ENCODE results near the gene DRD4.
"Not testable (repeated sequence)": the region's sequence is repeated elsewhere in the genome, so short reads cannot be mapped to it uniquely, and the experiment has no call there.

Gene DRD4

DNA sequence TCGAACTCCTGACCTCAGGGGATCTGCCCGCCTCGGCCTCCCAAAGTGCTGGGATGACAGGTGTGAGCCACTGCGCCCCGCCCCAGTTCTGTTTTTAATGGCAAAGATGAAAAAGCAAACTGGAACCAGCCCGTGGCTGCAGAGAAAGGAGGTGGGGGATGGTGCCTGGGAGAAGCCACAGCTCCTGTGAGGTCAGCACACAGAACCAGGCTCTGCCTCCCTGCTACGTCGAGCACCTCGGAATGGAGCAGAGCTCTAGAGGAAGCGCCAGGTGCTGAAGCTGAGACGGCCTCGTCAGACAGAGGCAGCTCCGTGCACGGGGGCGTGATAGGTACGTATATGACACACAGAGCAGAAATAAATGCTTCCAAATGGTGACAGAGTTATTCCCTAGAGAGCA is 8.5 kb downstream of the DRD4 start:
- no peak for DNase-seq

DNA sequence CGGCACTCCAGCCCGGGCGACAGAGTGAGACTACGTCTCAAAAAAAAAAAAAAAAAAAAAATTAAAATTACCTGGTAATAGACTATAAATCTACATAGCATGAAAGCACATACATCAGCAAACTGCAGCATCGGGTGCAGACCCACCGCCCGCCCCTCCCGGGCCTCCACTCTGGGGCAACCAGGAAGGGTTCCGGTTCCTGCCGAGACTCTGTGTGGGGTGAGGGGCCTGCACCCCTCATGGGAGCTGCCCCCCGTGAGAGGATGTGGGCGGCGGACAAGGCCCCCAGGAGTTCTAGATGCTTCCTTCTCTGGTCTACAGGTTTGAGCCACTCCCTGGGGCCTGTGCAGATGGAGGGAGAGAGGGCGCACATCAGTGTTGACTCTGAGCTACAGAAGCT is 9.1 kb downstream of the DRD4 start:
- no peak for DNase-seq

DNA sequence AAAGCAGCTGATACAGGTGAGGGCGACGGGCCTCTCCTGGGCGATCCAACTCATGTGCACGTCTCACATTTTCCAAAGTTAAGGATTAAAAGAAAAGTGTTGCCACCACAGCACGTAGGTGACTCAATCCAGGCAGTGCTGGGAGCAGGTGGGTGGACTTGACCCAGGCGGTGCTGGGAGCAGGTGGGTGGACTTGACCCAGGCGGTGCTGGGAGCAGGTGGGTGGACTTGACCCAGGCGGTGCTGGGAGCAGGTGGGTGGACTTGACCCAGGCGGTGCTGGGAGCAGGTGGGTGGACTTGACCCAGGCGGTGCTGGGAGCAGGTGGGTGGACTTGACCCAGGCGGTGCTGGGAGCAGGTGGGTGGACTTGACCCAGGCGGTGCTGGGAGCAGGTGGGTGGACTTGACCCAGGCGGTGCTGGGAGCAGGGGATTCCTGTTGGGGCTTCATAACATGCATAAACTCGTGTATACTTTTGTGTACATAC is 10.6 kb downstream of the DRD4 start:
- DNase-seq = not testable (repeated sequence)

DNA sequence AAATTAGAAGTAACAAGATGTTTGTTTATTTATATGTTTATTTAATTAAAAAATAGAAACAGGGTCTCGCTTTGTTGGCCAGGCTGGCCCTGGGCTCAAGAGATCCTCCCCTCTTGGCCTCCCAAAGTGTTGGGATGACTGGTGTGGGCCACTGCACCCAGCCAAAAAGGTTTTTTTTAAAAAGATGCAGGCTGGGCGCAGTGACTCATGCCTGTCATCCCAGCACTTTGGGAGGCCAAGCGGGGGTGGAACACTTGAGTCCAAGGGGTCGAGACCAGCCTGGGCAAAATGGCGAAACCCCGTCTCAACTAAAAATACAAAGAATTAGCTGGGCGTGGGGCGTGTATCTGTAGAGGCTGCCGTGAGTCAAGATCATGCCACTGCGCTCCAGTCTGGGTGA is 13.4 kb downstream of the DRD4 start:
- no peak for DNase-seq

DNA sequence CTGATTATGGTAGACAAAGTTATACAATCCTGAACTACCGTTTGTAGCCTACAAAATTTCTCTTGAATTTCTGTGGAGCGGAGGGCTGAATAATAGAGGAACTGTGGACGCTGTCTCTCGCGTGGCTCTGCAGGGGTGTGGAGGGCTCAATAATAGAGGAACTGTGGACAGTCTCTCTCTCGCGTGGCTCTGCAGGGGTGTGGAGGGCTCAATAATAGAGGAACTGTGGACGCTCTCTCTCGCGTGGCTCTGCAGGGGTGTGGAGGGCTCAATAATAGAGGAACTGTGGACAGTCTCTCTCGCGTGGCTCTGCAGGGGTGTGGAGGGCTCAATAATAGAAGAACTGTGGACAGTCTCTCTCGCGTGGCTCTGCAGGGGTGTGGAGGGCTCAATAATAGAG is 16.1 kb downstream of the DRD4 start:
- DNase-seq = not testable (repeated sequence)

DNA sequence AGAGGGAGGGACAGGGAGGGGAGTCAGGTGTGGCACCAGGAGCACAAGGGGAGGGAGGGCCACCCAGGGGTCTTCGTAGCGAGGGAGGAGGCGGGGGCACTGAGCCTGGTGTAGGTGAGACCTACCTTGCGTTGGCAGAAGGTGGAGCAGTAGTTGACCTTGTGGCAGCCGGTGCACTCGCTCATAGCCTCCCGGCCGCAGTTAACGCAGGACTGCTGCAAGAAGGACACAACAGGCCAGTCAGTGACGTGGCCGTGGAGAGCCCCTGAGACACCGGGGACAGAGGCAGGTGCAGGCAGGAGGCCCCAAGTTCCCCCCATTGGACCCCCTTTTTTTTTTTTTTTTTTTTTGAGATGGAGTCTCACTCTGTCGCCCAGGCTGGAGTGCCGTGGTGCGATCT is 16.8 kb downstream of the DRD4 start:
- no peak for DNase-seq

DNA sequence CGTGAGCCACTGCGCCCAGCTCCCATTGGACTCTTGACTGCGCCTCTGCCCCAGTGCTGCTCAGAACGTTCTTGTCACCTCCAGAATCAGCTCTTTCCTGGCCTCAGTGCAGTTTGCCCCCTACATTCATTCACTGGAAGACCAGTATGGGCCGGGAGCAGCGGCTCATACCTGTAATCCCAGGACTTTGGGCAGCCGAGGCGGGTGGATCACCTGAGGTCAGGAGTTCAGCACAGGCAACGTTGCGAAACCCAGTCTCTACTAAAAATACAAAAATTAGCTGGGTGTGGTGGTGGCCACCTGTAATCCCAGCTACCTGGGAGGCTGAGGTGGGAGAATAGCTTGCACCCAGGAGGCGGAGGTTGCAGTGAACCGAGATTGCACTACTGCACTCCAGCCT is 17.4 kb downstream of the DRD4 start:
- DNase-seq = not testable (repeated sequence)

DNA sequence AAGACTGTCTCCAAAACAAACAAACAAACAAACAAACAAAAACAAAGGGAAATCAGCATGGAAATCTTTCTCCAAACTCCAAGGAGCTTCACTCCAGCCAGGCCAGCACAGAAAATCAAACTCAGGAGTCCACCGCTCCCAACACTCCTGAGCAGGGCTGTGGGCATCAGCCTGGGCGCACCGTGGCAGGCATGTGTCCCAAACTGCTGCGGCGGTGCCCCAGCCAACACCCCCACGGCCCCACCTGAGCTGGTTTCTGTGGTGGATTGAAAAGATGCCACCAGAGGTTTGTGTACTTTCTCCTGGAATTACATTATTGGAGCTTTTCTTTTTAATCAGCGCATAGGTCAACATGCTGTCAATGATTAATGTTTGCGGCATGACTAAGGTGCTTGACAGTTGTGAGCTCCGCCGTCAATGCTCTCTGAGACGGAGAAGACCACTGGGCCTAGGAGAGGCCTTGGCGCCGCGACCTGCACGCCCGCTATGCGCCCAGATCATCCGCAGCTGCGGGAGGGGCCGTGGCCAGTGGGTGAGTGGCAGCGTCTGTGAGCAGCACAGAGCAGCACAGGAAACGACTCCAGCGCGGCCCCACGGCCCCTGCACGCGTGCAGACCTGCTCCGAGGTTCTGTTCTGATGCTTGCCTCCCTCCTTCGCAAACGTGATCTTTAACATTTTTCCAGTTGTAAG is 18.1 kb downstream of the DRD4 start:
- no peak for DNase-seq

DNA sequence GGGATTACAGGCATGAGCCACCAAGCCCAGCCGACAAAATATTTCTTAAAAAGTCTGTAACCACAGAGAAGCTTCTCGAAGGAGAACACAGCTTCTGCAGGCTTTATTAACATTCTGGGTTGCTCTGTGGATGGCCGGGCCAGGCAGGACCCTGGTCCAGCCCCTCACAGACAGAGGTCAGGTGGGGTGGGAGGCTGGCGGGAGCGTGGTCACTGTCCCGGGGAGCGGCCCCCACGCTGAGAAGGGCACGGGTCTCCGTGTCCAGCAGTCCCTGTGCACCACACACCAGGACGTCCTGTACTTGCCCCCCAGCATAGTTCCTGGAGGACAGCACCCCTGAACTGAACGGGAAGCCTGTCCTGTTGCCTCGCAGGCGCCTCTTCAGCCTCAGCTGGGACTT is 19.4 kb downstream of the DRD4 start:
- no peak for DNase-seq

DNA sequence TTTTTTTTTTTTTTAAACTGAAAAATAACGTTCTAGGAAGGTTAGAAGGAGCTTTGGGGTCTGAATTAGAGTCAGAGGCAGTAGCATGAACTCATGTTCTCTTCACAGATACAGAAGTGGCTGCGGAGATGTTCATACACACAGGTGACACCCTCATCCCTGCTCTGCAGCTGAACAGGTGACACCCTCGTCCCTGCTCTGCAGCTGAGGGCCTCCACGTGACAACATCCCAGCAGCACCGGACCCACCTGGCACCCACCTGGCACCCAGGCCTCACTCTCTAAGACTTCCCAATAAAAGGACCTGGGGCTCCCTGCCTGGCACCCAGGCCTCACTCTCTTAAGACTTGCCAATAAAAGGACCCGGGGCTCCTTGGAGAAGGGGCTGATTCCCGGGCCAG is 19.8 kb downstream of the DRD4 start:
- no peak for DNase-seq

DNA sequence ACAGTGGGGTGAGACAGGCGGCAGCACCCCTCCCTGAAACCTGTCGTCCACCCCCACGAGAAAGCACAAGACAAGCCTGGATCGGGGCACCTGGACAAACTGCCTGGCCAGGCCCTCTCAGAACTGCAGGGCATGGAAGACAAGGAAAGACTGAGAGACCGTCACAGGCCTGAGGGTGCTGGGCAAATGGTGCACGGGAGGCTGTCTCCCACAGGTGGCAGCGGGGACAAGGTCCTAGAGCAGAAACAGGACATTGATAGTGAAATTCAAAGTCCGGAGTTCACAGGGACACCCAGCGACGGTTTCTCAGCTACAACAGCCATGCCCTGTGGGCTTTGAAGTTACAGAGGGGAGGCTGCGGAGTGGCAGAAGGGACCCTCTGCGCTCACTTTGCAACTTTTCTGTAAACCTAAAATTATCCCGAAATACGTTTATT is 20.6 kb downstream of the DRD4 start:
- DNase-seq = no peak

DNA sequence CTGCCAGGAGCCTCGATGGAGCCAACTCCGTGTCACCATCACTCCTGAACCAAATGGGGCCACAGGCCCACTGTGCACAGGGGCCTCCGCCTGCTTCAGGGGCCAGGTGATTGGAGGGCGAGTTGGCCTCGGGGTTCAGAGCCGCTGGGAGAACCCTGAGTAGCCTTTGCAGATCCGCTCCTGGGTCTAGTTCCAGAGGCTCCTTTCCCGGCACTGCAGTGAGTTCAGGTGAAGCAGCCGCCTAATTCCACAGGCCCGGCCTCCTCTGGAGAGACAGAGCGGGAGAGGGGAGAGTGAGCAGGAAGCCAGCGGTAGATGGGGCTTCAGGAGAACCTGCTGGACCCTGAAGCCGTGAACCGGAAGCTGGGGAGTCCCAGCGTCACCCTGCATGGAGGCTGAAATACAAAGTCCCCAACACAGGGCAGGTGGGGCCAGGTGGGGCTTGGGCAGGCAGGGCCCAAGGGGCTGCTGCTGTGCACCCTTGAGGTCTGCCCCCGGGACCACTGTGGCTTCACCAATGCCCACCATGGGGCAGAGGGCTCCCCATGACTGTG is 22.5 kb downstream of the DRD4 start:
- DNase-seq = no peak

DNA sequence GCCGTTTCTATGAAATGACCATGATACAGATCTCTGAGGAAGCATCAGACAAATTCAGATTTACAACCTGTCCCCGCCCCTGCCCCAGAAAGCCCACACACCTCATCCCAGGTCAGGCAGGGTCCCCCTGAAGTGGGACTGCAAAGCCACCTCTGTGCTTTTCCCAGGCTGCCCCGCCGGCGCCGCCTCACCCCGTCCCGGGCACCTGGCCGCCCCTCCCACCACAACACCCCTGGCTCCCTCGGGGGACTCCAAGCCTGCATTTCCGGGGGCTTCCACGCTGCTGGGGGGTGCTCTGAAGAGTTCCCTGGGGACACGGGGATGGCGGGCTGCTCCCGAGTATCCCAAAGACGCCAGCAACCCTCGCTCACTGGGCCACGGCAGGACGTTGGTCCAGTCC is 23.2 kb downstream of the DRD4 start:
- no peak for DNase-seq

DNA sequence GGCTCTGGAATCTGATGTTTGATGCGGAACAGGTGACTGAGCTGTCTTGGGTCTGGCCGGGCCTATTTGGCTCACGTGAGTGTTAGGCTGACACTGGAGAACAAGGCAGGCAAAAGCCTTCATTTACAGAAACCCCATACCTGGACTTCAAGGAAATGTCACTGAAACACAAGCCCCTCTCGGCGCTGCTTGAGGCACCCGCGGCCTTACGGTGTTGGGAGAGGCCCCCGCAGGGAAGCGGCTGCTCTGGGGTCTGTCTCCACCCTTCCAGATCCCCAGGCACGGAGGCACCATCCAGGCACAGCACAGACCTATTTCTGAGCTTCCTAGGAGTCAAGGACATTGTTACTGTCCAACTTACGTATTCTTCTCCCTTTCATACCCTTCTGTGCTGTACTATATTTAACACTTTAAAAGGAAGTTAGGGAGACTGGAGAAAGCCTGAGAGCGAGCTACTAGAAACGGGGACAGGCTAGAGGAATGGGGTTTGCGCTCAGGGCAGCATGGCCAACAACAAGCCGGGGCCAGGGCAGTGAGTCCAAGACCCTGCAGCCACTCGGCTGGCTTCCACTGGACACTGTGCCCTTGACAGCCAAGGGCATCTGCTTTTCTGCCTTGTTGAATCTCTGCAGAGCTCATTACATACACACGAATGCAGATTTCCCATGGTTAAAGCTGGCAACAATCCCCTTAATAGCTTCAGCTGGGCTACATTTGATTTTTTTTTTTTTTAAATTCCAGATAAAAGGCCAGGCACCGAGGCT is 23.8 kb downstream of the DRD4 start:
- no peak for DNase-seq

DNA sequence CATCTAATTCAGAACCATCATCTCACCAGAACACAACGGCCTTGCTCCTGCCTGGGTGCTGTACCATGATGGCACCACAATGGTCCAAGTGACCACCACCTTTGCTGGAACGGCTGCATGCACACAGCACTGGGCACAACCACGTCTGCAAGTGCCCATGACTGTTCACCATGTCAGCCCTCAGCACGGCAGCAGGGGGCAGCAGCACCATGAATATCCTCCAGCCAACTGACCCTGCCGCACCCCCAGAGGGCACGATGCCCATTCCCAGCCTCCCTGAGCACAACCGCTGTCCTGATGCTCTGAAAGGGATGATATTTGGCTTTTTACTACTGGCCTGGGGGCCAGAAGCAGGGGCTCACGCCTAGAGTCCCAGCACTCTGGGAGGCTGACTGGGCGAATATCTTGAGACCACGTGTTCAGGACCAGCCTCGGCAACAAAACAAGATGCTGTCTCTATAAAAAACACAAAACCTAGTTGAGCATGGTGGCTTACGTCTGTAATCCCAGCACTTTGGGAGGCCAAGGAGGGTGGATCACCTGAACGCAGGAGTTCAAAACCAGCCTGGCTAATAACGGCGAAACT is 25.7 kb downstream of the DRD4 start:
- peak; percentile 18 for DNase-seq

DNA sequence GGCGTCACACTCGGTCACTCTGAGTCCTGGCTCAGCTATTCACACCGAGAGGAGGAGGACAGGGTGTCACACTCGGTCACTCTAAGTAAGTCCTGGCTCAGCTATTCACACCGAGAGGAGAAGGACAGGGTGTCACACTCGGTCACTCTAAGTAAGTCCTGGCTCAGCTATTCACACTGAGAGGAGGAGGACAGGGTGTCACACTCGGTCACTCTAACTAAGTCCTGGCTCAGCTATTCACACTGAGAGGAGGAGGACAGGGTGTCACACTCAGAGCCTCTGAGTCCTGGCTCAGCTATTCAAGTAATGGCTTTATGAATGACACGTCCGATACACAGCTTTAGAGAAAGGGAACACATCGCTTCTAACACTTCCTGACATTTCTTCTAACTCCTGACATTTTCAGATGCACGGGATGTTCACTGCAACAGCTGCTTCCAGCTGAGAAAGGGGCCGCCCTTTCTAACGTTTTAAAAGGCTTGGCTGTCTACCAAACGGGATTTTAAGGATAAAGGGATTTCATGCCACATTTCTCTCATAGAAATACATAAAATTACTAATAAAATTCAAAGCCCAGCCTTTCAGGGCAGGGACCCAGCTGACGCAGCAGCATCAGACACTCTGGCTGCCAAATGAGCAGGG is 28.1 kb downstream of the DRD4 start:
- DNase-seq = no peak

DNA sequence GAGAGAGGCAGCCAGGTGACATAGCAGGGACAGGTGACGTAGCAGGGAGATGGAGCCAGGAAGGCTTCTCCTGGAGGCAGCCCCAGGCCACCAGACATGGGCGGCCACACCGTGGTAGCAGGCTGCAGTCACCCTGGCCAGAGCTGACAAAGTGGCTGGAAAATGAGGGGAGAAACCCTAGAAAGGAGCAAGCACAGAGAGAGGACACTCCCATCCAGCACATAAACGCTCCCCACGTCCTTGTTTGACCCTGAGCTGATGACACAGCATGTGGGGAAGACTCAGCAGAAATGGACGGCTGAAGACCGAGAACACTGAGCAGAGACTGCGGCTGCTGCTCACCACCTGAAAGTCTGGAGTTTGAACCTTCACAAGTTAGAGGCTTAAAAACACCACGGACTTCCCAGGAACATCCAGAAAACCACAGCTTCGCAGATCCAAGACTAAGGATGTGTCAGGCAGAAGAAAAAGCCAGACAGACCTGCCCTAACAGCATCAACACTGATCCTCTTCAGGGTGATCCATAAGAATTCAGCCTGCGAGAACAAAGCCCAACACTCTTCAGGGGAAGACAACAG is 28.7 kb downstream of the DRD4 start:
- no peak for DNase-seq

DNA sequence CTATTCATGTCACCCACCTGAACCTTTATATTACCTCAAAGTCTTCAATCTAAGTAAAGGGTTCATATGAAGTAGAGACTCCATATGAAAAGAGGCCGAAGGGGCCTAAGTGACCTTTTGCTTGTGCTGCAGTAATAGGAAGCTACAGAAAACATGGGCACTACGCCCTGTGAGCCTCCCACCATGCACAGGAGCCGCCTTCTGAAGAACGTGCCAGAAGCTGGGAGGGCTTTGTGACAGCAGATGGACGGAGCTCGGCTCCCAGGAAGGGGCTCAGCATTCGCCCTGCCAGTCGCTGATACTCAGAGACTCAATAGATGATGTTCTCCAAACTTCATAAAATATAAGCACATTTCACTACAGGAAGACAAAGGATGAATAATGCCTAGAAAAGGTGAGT is 36.8 kb downstream of the DRD4 start:
- no peak for DNase-seq

DNA sequence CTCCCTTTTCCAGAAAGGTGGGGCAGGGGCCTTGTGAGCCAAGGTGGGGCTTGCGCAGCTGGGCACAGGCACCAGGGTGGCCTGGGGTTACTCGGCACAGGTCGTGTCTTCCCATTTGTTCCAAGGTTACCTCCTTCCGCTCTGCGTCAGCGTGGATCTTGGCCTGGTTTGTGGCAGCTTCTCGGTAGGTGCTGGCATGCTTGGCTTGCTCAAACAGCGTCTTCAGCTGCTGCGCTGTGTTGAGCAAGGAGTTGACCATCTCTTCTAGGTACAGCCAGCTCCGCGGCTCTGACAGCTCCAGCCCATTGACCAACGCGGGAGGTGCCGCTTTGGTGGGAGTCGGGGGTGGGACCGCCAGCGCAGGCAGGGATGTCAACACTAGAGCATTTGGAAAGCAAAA is 37.3 kb downstream of the DRD4 start:
- no peak for DNase-seq

DNA sequence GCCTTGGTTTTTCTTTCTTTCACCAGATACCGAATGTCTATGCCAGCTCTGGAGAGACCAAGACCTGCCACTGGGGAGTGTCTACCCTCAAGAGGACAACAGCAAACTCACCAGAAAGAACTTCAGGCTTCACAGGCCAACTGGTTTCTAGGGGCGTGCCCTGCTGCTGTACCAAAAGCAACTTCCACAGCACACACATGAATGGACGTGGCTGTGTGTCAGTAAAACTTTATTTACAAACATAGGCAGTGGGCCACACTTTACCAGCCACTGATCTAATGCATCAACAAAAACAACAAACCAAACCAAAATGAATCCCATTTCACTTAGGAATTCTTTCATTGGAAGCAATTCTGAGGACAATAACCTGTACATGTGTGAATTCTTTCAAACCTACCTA is 41.2 kb downstream of the DRD4 start:
- DNase-seq = no peak

DNA sequence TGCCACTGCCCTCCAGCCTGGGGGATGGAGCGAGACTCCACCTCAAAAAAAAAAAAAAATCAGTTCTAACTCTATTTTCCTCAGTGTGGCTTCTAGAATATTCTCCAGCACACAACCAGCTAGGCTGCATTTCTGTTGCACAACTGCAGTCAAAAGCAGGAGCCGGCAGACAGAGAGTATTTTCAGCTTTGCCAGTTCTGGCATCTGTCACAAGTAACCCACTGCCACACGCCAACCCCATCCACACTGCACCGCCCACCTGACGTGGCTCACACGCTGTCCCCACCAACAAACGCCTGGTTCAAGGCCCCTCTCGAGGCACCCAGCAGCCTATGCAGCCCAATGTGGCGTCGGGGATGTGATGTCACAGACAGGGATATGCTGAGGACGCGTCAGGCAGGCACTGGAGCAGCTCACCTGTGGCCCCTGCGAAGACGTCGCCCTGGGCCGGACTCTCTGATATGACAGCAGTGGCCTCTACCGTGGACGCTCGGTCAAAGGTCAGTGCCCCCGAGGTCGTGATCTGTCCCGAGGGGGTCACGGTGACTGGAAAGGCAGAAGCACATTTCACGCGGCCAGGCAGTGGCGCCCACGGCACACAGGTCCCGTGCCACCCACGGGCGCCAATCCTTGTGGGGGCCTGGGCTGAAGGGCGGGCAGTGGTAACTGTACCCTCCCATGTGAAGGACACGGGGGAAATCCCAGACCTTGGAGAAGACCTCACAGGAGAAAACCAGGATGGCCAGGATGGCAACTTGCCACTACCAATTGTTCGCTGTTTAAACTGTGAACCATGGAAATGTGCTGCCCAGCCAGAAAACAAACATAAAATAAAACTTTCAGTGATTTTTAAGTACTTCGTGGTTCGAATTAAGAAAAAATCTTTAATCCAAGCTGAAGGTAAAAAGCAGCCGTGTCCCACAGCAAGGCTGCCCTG is 42.5 kb downstream of the DRD4 start:
- no peak for DNase-seq

DNA sequence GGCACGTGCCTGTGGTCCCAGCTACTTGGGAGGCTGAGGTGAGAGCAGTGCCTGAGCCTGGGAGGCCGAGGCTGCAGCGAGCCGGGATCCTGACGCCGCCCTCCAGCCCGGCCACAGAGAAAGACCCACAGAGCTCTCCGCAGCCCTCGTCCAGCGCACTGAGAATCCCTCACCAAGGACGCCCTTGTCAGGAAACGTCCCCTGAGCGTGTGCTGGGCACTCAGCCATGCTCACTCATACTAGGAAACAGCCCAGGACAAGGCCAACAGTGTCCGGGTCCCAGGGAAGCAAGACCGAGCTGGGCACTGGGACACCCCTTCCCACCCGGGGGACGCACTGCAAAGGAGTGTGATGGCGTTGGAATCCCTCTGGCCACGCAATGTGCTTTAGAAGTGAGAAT is 43.4 kb downstream of the DRD4 start:
- DNase-seq = no peak

Data from NCI-H1105 treated with DMSO at 0.1 percent for 48 hours (cell line).